T-helper 2 cell treated with Interferon-gamma antibody and Interleukin-4, amounts not matched to agents 5 μg/mL and 100 μg/mL, for 36 hours (primary cell): ENCODE data around the gene NMUR2.

ENCODE experiments used
- DNase-seq: peaks from one replicate; pipeline ENCODE4 v3.0.0; 2021; ENCODE audit warnings: low spot score
- H3K27ac Mint-ChIP-seq: one replicate; pipeline ENCODE4 v1.8.0; 2021; ENCODE audit warnings: mild to moderate bottlenecking, mixed read lengths
- H3K27me3 Mint-ChIP-seq: one replicate; pipeline ENCODE4 v1.8.0; 2021; ENCODE audit warnings: low read depth, mixed read lengths
- H3K36me3 Mint-ChIP-seq: one replicate; pipeline ENCODE4 v1.8.0; 2021; ENCODE audit warnings: low read depth, mixed read lengths
- H3K4me1 Mint-ChIP-seq: one replicate; pipeline ENCODE4 v1.8.0; 2021; ENCODE audit warnings: low read depth, mixed read lengths
- H3K4me3 Mint-ChIP-seq: one replicate; pipeline ENCODE4 v1.8.0; 2022; ENCODE audit warnings: mild to moderate bottlenecking, moderate library complexity, mixed read lengths
- H3K9me3 Mint-ChIP-seq: one replicate; pipeline ENCODE4 v1.8.0; 2021; ENCODE audit warnings: mixed read lengths

The NMUR2 gene

GRCh38 chr5:152405145-152405544, at the start of gene NMUR2:
NMUR2 (minus strand) TSS chr5:152405279; CDS start chr5:152405113, 166 bp downstream.
- H3K9me3 Mint-ChIP-seq, result no peaks in the 10 kb centered on the region
- H3K4me3 Mint-ChIP-seq, result no peak within 1 kb of the TSS
- H3K36me3 Mint-ChIP-seq, result no peaks in the 10 kb centered on the region
- DNase-seq, result no peak
- H3K4me1 Mint-ChIP-seq, result no peaks in the 10 kb centered on the region
- no peak within 1 kb of the TSS for H3K27ac Mint-ChIP-seq
- H3K27me3 Mint-ChIP-seq, result no peaks in the 10 kb centered on the region

- H3K27me3 Mint-ChIP-seq, result no peaks in the 10 kb centered on the region
- H3K27ac Mint-ChIP-seq, result no peak overlapping the region
- no peak for DNase-seq
- H3K4me3 Mint-ChIP-seq, result no peak overlapping the region
- H3K4me1 Mint-ChIP-seq, result no peaks in the 10 kb centered on the region
- no peaks in the 10 kb centered on the region for H3K9me3 Mint-ChIP-seq
- H3K36me3 Mint-ChIP-seq, result no peaks in the 10 kb centered on the region
These were observed 38.9 kb upstream of the NMUR2 start for GRCh38 chr5:152443935-152444334.

GRCh38 chr5:152439791-152440190, 34.7 kb upstream of the NMUR2 start:
- no peaks in the 10 kb centered on the region for H3K27me3 Mint-ChIP-seq
- H3K27ac Mint-ChIP-seq, result no peak overlapping the region
- H3K4me3 Mint-ChIP-seq, result no peak overlapping the region
- DNase-seq, result no peak
- H3K9me3 Mint-ChIP-seq, result no peaks in the 10 kb centered on the region
- no peaks in the 10 kb centered on the region for H3K36me3 Mint-ChIP-seq
- no peaks in the 10 kb centered on the region for H3K4me1 Mint-ChIP-seq

- H3K27ac Mint-ChIP-seq, result no peak overlapping the region
These were observed 32.8 kb upstream of the NMUR2 start for GRCh38 chr5:152437866-152438265.

GRCh38 chr5:152427721-152428120, 22.6 kb upstream of the NMUR2 start:
- Mint-ChIP-seq H3K4me1 (no peaks in the 10 kb centered on the region), H3K36me3 (no peaks in the 10 kb centered on the region), H3K27me3 (no peaks in the 10 kb centered on the region), H3K27ac (no peak overlapping the region), H3K4me3 (no peak overlapping the region), H3K9me3 (no peaks in the 10 kb centered on the region)
- DNase-seq, result no peak

More at GRCh38 chr5:152437866-152438265, 32.8 kb upstream of the NMUR2 start:
- no peak overlapping the region for H3K4me3 Mint-ChIP-seq
- no peaks in the 10 kb centered on the region for H3K4me1 Mint-ChIP-seq
- no peaks in the 10 kb centered on the region for H3K27me3 Mint-ChIP-seq
- DNase-seq, result no peak
- H3K36me3 Mint-ChIP-seq, result no peaks in the 10 kb centered on the region
- no peaks in the 10 kb centered on the region for H3K9me3 Mint-ChIP-seq

DNA sequence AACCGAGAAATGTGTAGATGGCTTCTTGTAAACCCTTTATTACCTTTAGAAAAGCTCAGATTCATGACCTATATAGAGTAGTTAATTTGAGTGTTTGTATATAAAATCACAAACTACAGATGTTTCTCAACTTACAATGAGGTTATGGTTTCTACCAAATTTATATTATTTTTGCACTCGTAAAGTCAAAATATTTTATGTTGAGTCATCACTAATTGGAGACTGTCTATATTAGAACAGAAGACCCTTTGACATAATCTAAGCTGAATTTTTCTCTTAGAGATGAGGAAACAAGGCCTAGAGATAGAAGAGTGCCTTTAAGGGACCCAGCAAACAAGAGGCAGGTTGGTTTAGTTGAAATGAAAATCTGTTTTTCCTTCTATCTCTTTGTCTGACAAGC, 20.0 kb upstream of the NMUR2 start:
- H3K9me3 Mint-ChIP-seq, result no peaks in the 10 kb centered on the region
- H3K36me3 Mint-ChIP-seq, result no peaks in the 10 kb centered on the region
- no peak overlapping the region for H3K27ac Mint-ChIP-seq
- H3K4me3 Mint-ChIP-seq, result no peak overlapping the region
- H3K27me3 Mint-ChIP-seq, result no peaks in the 10 kb centered on the region
- no peaks in the 10 kb centered on the region for H3K4me1 Mint-ChIP-seq
- no peak for DNase-seq

DNA sequence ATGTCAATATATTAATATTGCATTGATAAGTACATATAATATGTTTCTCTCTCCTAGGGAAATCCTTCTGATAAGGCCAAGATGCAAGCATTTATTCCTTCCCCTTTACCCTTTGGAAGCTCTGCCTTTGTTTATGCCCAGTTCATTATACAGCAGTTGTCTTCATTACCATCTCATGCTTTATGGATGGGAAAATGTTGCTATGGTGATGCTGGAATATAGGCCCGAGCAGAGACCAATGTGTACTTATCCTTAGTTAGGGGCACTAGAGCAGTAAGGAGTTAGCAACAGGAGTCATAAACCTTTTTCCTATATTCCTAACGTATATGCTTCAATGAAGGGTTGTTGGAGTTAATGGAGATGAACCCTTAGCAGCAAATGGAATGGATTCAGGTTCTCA, 19.4 kb upstream of the NMUR2 start:
- Mint-ChIP-seq H3K4me3 (no peak overlapping the region), H3K4me1 (no peaks in the 10 kb centered on the region), H3K9me3 (no peaks in the 10 kb centered on the region), H3K27ac (no peak overlapping the region), H3K36me3 (no peaks in the 10 kb centered on the region), H3K27me3 (no peaks in the 10 kb centered on the region)
- DNase-seq, result no peak

- Mint-ChIP-seq H3K4me1 (no peaks in the 10 kb centered on the region), H3K4me3 (no peak overlapping the region), H3K36me3 (no peaks in the 10 kb centered on the region), H3K27me3 (no peaks in the 10 kb centered on the region), H3K27ac (no peak overlapping the region), H3K9me3 (no peaks in the 10 kb centered on the region)
- no peak for DNase-seq
These were observed 17.0 kb upstream of the NMUR2 start for GRCh38 chr5:152422081-152422480.

GRCh38 chr5:152412129-152412528, 7.0 kb upstream of the NMUR2 start:
- no peak overlapping the region for H3K4me3 Mint-ChIP-seq
- no peak overlapping the region for H3K27ac Mint-ChIP-seq
- no peaks in the 10 kb centered on the region for H3K4me1 Mint-ChIP-seq
- no peak for DNase-seq
- peaks cover 5% of the 10 kb centered on the region for H3K9me3 Mint-ChIP-seq
- no peaks in the 10 kb centered on the region for H3K27me3 Mint-ChIP-seq
- H3K36me3 Mint-ChIP-seq, result no peaks in the 10 kb centered on the region

DNA sequence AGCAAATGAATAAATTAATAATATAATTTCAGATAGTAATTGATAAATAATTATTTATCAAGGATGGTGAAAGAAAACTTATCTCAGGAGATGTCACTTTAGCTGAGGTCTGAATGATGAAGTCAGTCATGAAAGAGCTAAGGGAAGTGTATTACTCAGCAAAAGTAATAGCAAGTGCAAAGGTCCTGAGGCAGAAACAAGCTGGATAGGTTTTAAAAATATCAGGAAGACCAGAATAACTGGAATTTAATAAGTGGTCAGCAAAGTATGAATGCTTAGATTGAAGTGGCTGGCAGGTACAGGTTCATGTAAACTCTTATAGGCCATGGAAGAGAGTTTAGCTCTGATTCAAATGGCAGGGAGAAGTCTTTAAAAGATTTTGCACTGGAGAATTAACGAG, 1.0 kb upstream of the NMUR2 start:
- no peak for DNase-seq
- H3K36me3 Mint-ChIP-seq, result no peaks in the 10 kb centered on the region
- no peak overlapping the region for H3K27ac Mint-ChIP-seq
- no peak overlapping the region for H3K4me3 Mint-ChIP-seq
- no peaks in the 10 kb centered on the region for H3K9me3 Mint-ChIP-seq
- no peaks in the 10 kb centered on the region for H3K4me1 Mint-ChIP-seq
- no peaks in the 10 kb centered on the region for H3K27me3 Mint-ChIP-seq

GRCh38 chr5:152404494-152404893, 585 bp downstream of the NMUR2 start:
- Mint-ChIP-seq H3K36me3 (no peaks in the 10 kb centered on the region), H3K4me1 (no peaks in the 10 kb centered on the region), H3K27ac (no peak overlapping the region), H3K9me3 (no peaks in the 10 kb centered on the region), H3K27me3 (no peaks in the 10 kb centered on the region), H3K4me3 (no peak overlapping the region)
- no peak for DNase-seq

DNA sequence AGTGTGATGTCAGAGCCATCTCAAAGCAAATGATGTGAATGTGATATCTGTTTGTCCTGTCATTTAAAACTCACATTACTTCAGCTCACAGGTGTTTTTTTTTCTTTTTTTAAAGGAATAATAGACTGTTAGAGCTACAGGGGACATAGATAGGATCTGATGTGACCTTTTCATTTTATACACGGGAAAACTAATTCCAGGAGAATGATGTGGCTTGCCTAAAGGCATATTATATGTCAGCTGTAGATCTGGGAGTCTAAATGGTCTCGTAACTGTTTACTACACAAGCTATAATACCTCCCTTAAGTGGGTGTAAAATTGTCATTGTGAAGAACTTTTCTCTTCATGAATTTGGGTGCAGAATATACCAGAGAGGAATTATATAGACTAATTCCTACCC, 2.0 kb downstream of the NMUR2 start:
- no peaks in the 10 kb centered on the region for H3K27me3 Mint-ChIP-seq
- H3K36me3 Mint-ChIP-seq, result no peaks in the 10 kb centered on the region
- no peak overlapping the region for H3K27ac Mint-ChIP-seq

DNA sequence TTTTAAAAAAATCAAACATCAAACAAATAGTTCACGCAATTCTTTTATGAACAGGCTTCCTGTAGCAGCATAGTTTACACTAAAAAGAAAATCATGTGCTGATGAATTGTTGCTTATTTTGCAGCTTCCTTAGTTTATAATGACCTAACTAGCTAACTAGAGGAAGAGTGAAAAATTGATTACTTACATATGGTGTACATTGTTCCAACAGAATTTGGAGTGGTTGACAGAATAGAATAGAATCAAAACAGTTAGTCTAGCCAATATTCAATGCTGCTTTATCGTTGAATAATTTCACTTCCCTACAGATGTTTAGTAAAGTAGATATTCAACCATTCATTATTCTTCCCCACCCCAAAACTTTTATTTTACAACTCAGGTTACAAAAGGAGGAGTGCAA, 4.2 kb downstream of the NMUR2 start:
- Mint-ChIP-seq H3K4me1 (peaks cover 2% of the 10 kb centered on the region), H3K36me3 (no peaks in the 10 kb centered on the region), H3K4me3 (no peak overlapping the region), H3K9me3 (no peaks in the 10 kb centered on the region), H3K27me3 (no peaks in the 10 kb centered on the region), H3K27ac (no peak overlapping the region)
- no peak for DNase-seq

More for the DNA sequence above, 2.0 kb downstream of the NMUR2 start:
- Mint-ChIP-seq H3K4me1 (no peaks in the 10 kb centered on the region), H3K4me3 (no peak overlapping the region), H3K9me3 (no peaks in the 10 kb centered on the region)
- DNase-seq, result no peak

DNA sequence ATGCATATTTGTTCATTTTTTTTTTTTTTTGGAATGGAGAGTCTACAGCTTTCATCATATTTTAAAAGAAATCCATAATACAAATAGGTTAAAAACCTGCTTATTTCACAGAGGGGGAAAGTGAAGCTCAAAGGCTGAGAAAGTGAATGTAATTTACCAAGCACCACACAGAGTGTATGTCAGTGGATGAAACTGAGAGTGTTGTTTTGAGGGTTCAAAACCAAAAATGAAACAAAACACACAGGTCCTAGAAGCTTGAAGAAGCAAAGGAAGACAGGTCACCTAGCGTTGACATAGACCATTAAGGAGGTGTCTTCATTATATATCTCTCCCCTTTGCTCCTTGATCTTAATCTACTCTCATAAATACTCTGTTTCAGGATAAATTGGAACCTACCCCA, 7.5 kb downstream of the NMUR2 start:
- no peaks in the 10 kb centered on the region for H3K36me3 Mint-ChIP-seq
- no peak overlapping the region for H3K27ac Mint-ChIP-seq
- no peak for DNase-seq
- peaks cover 2% of the 10 kb centered on the region for H3K4me1 Mint-ChIP-seq
- H3K27me3 Mint-ChIP-seq, result no peaks in the 10 kb centered on the region
- no peak overlapping the region for H3K4me3 Mint-ChIP-seq
- H3K9me3 Mint-ChIP-seq, result no peaks in the 10 kb centered on the region

- Mint-ChIP-seq H3K4me3 (no peak overlapping the region), H3K9me3 (no peaks in the 10 kb centered on the region), H3K27me3 (no peaks in the 10 kb centered on the region), H3K4me1 (peaks cover 2% of the 10 kb centered on the region), H3K36me3 (no peaks in the 10 kb centered on the region), H3K27ac (no peak overlapping the region)
- DNase-seq, result no peak
These were observed 11.6 kb downstream of the NMUR2 start for GRCh38 chr5:152393441-152393840.
